ENCODE results near the gene BLM. TPM values are rescaled to one million over a fixed set of nuclear protein-coding genes. Genes with fewer than 3 reads are reported as not detected.

Gene BLM
- total and polyA plus RNA-seq, 2 of the 13 experiments (the other 11 are each of a cell fraction or from before 2014, with no cell fraction given), result 5.1 to 11.8 TPM

GRCh38 chr15:90697175-90697574, 20.0 kb upstream of the BLM start:
- no peak for ATAC-seq
- intact Hi-C loops (cut with micrococcal nuclease; ENCODE audit: unreplicated experiment), result no loop called here
- TF ChIP-seq ZNF777 (CRISPR knock-in tag; IDR thresholded peaks at IDR 0.05) (no peak), ZNF619 (CRISPR knock-in tag; IDR thresholded peaks at IDR 0.05) (no peak), MIER3 (CRISPR knock-in tag; IDR thresholded peaks at IDR 0.05; ENCODE audit: borderline replicate concordance) (no peak), HDAC1 (CRISPR knock-in tag; IDR thresholded peaks at IDR 0.05) (no peak), KLF9 (CRISPR knock-in tag; IDR thresholded peaks at IDR 0.05; ENCODE audit: low read depth) (no peak), HMG20B (CRISPR knock-in tag; conservative IDR thresholded peaks at IDR 0.05) (no peak), CBX1 (IDR thresholded peaks at IDR 0.05; ENCODE audit: low read depth) (no peak), SNAPC2 (CRISPR knock-in tag; IDR thresholded peaks at IDR 0.05) (no peak), ZNF253 (CRISPR knock-in tag; IDR thresholded peaks at IDR 0.05; ENCODE audit: borderline replicate concordance) (no peak), KDM6A (CRISPR knock-in tag; IDR thresholded peaks at IDR 0.05; ENCODE audit: low read depth) (no peak), FOXA1 (IDR thresholded peaks at IDR 0.05) (no peak), FOXA1 (CRISPR knock-in tag; IDR thresholded peaks at IDR 0.05) (no peak), MTF2 (CRISPR knock-in tag; IDR thresholded peaks at IDR 0.05; ENCODE audit: borderline replicate concordance) (no peak), ZNF891 (CRISPR knock-in tag; IDR thresholded peaks at IDR 0.05) (no peak), ZBTB10 (CRISPR knock-in tag; IDR thresholded peaks at IDR 0.05; ENCODE audit: borderline replicate concordance) (no peak), ZNF589 (CRISPR knock-in tag; conservative IDR thresholded peaks at IDR 0.05) (no peak), ZFYVE20 (CRISPR knock-in tag; IDR thresholded peaks at IDR 0.05; ENCODE audit: borderline replicate concordance, low read depth) (no peak)
- TF ChIP-seq, protein P1, sequence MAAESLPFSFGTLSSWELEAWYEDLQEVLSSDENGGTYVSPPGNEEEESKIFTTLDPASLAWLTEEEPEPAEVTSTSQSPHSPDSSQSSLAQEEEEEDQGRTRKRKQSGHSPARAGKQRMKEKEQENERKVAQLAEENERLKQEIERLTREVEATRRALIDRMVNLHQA (CRISPR knock-in tag; IDR thresholded peaks at IDR 0.05), result no peak
- TF ChIP-seq, protein P2, sequence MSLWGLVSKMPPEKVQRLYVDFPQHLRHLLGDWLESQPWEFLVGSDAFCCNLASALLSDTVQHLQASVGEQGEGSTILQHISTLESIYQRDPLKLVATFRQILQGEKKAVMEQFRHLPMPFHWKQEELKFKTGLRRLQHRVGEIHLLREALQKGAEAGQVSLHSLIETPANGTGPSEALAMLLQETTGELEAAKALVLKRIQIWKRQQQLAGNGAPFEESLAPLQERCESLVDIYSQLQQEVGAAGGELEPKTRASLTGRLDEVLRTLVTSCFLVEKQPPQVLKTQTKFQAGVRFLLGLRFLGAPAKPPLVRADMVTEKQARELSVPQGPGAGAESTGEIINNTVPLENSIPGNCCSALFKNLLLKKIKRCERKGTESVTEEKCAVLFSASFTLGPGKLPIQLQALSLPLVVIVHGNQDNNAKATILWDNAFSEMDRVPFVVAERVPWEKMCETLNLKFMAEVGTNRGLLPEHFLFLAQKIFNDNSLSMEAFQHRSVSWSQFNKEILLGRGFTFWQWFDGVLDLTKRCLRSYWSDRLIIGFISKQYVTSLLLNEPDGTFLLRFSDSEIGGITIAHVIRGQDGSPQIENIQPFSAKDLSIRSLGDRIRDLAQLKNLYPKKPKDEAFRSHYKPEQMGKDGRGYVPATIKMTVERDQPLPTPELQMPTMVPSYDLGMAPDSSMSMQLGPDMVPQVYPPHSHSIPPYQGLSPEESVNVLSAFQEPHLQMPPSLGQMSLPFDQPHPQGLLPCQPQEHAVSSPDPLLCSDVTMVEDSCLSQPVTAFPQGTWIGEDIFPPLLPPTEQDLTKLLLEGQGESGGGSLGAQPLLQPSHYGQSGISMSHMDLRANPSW (CRISPR knock-in tag; IDR thresholded peaks at IDR 0.05; ENCODE audit: borderline replicate concordance), result no peak

More at GRCh38 chr15:90697175-90697574, 20.0 kb upstream of the BLM start:
- Histone ChIP-seq H3K4me3 (replicated peaks in 1 of 3; ENCODE audit: insufficient read depth in 1 of 3, low read depth in 2 of 3, low read length in 3 of 3) (no peak overlapping the region), H3K27ac (ENCODE audit: extremely low read length, insufficient read depth, low read length) (no peak overlapping the region), H3K27me3 (ENCODE audit: control insufficient read depth in 1 of 2, insufficient read depth in 2 of 2, low read length in 2 of 2) (no peaks in the 10 kb centered on the region), H3K9me3 (ENCODE audit: low read length) (no peaks in the 10 kb centered on the region), H3K36me3 (replicated peaks in 1 of 2; ENCODE audit: control insufficient read depth in 1 of 2, insufficient read depth in 2 of 2, low read length in 2 of 2) (no peaks in the 10 kb centered on the region), H4K20me1 (ENCODE audit: insufficient read depth, low read length) (no peaks in the 10 kb centered on the region), H3K9ac (ENCODE audit: insufficient read depth, low read depth, low read length) (no peak overlapping the region), H2AFZ (ENCODE audit: low read length) (no peak overlapping the region), H3K4me1 (ENCODE audit: insufficient read depth, low read length) (no peaks in the 10 kb centered on the region), H3K4me2 (ENCODE audit: low read depth, low read length) (no peak overlapping the region), H3K79me2 (ENCODE audit: insufficient read depth, low read length) (no peaks in the 10 kb centered on the region)
- no TSS peak for BruUV-seq (replicated peaks)
- DNase-seq (ENCODE audit: low spot score), result no peak
- in situ Hi-C loops (cut with HindIII; ENCODE audit: extremely low pct_ligation_motif_present, low pct_unique_long_range_greater_than_20kb), result no loop called here
- WGBS (ENCODE audit: low lambda C conversion rate), result 84% methylated on average over 1 of the region's 1 CpG
- POLR2A ChIA-PET, result no interaction called here
- CTCF ChIA-PET (ENCODE audit: low intra/inter-chr PET ratio, low total read pairs), result no interaction called here
- no peak for FAIRE-seq

Data from HepG2 (cell line).